Smooth muscle cell (in vitro differentiated cells): ENCODE measurements around the gene SIAE. TPM values are rescaled to one million over a fixed set of nuclear protein-coding genes. Genes with fewer than 3 reads are reported as not detected.

ENCODE experiments used
- DNase-seq: peaks from one replicate; lab custom pipeline; 2025; ENCODE audit not compliant: unreplicated experiment; lab: John Stamatoyannopoulos, UW
- H2AFZ ChIP-seq: fragments of 200-600 bp; sonication (generic); 2 replicates; pipeline ENCODE4 v1.6.0; 2016; ENCODE audit warnings: antibody characterized with exemption, low read depth, mild to moderate bottlenecking
- H3F3A ChIP-seq: fragments of 200-600 bp; sonication (generic); 2 replicates; pipeline ENCODE4 v1.6.0; 2017; ENCODE audit warnings: antibody characterized with exemption, low read depth
- H3K27ac ChIP-seq: fragments of 200-600 bp; sonication (generic); 2 replicates; pipeline ENCODE4 v1.5.1; 2016; ENCODE audit warnings: low read depth, mild to moderate bottlenecking
- H3K27me3 ChIP-seq: fragments of 200-600 bp; sonication (generic); 2 replicates; pipeline ENCODE4 v1.6.1; 2016; ENCODE audit warnings: low read depth, mild to moderate bottlenecking
- H3K36me3 ChIP-seq: fragments of 200-600 bp; sonication (generic); 2 replicates; pipeline ENCODE4 v1.5.1; 2016; ENCODE audit warnings: low read depth
- H3K4me1 ChIP-seq: fragments of 200-600 bp; sonication (generic); 2 replicates; pipeline ENCODE4 v1.5.1; 2016; ENCODE audit warnings: low read depth
- H3K4me2 ChIP-seq: fragments of 200-600 bp; sonication (generic); 2 replicates; pipeline ENCODE4 v1.6.0; 2016; ENCODE audit warnings: mild to moderate bottlenecking
- H3K4me3 ChIP-seq: fragments of 200-600 bp; sonication (generic); 2 replicates; pipeline ENCODE4 v1.5.1; 2016; ENCODE audit warnings: mild to moderate bottlenecking
- H3K79me2 ChIP-seq: fragments of 200-600 bp; sonication (generic); 2 replicates; pipeline ENCODE4 v1.6.0; 2016; ENCODE audit warnings: low read depth, mild to moderate bottlenecking
- H3K9ac ChIP-seq: fragments of 200-600 bp; sonication (generic); 2 replicates; pipeline ENCODE4 v1.6.0; 2016; ENCODE audit warnings: low read depth
- H3K9me3 ChIP-seq: fragments of 200-600 bp; sonication (generic); replicated peaks from 2 replicates; pipeline ENCODE4 v1.5.1; 2016; ENCODE audit warnings: low read depth
- H4K20me1 ChIP-seq: fragments of 200-600 bp; sonication (generic); 2 replicates; pipeline ENCODE4 v1.6.0; 2016; ENCODE audit warnings: low read depth
- WGBS: methylation state at CpG from one replicate; pipeline ENCODE4 v1.1.7; 2016; ENCODE audit warnings: low lambda C conversion rate; 5-methylcytosine and 5-hydroxymethylcytosine counted together
- polyA plus RNA-seq: library from polyadenylated mRNA; unstranded; fragments of >200 nt; fragmentation: Nextera tagmentation; extraction: Ambion mirVana; gene quantifications from 2 replicates; pipeline ENCODE4 v1.2.1, GENCODE V29; 2016
- total RNA-seq: library from RNA; depleted of rRNA; stranded (reverse); fragments of >200 nt; gene quantifications from 2 replicates; pipeline ENCODE4 v1.2.3, GENCODE V29; 2014
- TF ChIP-seq, protein P1 (sequence below): fragments of 200-600 bp; sonication (generic); IDR thresholded peaks from 2 replicates; pipeline ENCODE4 v1.5.1; 2017; ENCODE audit warnings: borderline replicate concordance, mild to moderate bottlenecking, antibody characterized with exemption; ENCODE audit not compliant: insufficient read depth, poor library complexity, severe bottlenecking

Gene SIAE
- total and polyA plus RNA-seq, 2 experiments from 2014 or later, result 11.5 to 12.5 TPM

DNA sequence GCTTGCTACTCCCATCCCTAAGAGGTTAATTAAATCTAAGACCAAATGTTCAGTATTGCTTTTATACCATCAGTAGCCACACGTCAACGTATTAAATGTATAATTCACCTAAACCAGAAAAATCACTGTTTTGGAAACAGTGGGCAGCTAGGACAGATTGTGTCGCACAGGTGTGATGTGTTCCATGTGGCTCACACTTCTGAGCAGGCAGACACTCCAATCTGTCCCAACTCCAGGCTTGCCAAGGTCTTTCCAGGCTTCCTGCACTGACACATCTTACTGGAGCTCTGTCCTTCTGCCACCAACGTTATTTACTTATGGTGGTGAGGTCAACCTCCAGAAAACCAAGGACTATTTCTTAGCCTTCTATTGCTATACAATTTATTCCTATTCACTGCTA, 11.4 kb downstream of the SIAE start:
- no peak overlapping the region for H3K4me3 ChIP-seq
- H3K27ac ChIP-seq, result no peak overlapping the region
- 90% methylated on average over 4 of the region's 4 CpGs for WGBS
- no peaks in the 10 kb centered on the region for H3K4me1 ChIP-seq
- H3F3A ChIP-seq, result no peaks in the 10 kb centered on the region
- H3K27me3 ChIP-seq, result no peaks in the 10 kb centered on the region
- H4K20me1 ChIP-seq, result no peaks in the 10 kb centered on the region
- no peaks in the 10 kb centered on the region for H3K36me3 ChIP-seq
- no peak for DNase-seq
- no peaks in the 10 kb centered on the region for H3K79me2 ChIP-seq
- no peak overlapping the region for H2AFZ ChIP-seq
- H3K9me3 ChIP-seq, result no peaks in the 10 kb centered on the region
- H3K9ac ChIP-seq, result no peak overlapping the region
- no peak overlapping the region for H3K4me2 ChIP-seq
- TF ChIP-seq, protein P1, sequence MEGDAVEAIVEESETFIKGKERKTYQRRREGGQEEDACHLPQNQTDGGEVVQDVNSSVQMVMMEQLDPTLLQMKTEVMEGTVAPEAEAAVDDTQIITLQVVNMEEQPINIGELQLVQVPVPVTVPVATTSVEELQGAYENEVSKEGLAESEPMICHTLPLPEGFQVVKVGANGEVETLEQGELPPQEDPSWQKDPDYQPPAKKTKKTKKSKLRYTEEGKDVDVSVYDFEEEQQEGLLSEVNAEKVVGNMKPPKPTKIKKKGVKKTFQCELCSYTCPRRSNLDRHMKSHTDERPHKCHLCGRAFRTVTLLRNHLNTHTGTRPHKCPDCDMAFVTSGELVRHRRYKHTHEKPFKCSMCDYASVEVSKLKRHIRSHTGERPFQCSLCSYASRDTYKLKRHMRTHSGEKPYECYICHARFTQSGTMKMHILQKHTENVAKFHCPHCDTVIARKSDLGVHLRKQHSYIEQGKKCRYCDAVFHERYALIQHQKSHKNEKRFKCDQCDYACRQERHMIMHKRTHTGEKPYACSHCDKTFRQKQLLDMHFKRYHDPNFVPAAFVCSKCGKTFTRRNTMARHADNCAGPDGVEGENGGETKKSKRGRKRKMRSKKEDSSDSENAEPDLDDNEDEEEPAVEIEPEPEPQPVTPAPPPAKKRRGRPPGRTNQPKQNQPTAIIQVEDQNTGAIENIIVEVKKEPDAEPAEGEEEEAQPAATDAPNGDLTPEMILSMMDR, result no peak

DNA sequence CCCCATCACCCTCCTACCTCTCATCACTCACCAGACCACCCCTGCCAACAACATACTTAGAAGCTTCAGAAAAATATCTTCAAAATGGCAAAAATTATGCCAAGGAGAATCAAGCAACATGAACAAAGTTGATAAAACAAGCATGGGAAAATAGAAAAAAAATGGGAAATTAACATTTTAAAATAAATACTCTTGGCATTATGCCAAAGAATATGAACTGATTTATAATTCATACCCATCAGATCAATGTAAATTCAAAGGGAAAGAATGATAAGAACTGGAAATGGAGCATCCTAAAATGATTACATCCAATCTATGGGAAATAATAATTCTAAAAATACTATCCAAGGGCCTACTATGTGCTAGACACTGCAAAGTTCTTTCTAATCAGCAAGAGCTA, 12.0 kb downstream of the SIAE start:
- H3K79me2 ChIP-seq, result no peaks in the 10 kb centered on the region
- no peaks in the 10 kb centered on the region for H3F3A ChIP-seq
- no peaks in the 10 kb centered on the region for H3K4me1 ChIP-seq
- no peaks in the 10 kb centered on the region for H4K20me1 ChIP-seq
- no peak for DNase-seq
- no peaks in the 10 kb centered on the region for H3K27me3 ChIP-seq
- no peak overlapping the region for H3K4me2 ChIP-seq
- no peak overlapping the region for H3K4me3 ChIP-seq
- H3K36me3 ChIP-seq, result no peaks in the 10 kb centered on the region
- no peak overlapping the region for H2AFZ ChIP-seq
- H3K9me3 ChIP-seq, result no peaks in the 10 kb centered on the region
- H3K27ac ChIP-seq, result no peak overlapping the region
- TF ChIP-seq, protein P1, result no peak
- no peak overlapping the region for H3K9ac ChIP-seq

DNA sequence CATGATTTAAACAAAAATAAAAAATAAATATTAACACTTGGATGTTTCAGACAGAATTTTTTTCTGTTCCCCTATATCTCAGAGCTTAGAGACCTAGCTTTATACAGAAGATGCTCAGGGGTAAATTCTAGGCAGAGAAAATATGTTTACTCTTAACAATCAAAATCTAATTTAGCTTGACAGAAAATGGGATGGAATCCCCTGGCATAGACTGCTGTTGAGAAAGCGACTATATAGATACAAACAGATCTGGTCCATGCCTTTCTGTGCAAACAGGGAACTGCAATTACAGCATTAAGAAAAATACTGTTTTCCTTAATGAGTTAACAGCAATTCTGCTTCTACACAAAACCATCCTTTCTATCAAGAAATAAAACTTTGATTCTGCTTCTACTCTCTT, 14.6 kb downstream of the SIAE start:
- 90% methylated on average over 1 of the region's 1 CpG for WGBS

DNA sequence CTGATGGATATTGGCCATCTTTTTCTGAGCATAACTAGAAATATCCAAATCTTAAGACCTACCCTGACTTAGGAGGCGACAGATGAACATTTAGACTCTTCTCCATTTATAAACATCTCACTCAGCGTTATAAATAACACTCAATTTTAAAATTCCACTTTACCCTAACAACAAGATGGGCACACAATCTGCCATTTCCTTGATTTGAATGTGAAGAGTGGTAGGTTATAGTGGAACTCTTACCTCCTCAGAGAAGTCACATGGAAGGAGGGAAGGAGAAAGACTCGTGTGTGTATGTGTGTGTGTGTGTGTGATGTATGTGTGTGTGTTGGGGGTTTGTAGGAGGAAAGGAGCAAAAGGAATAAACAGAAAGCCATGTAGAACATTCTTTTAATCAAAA, 15.0 kb downstream of the SIAE start:
- WGBS, result 89% methylated on average over 3 of the region's 3 CpGs
- H3K36me3 ChIP-seq, result no peaks in the 10 kb centered on the region
- H3F3A ChIP-seq, result no peaks in the 10 kb centered on the region
- TF ChIP-seq, protein P1, result no peak
- no peak overlapping the region for H2AFZ ChIP-seq
- H3K9ac ChIP-seq, result no peak overlapping the region
- DNase-seq, result no peak
- no peak overlapping the region for H3K4me3 ChIP-seq
- no peak overlapping the region for H3K27ac ChIP-seq
- no peak overlapping the region for H3K4me2 ChIP-seq
- no peaks in the 10 kb centered on the region for H3K27me3 ChIP-seq
- peaks cover 5% of the 10 kb centered on the region for H3K4me1 ChIP-seq
- H4K20me1 ChIP-seq, result no peaks in the 10 kb centered on the region
- H3K9me3 ChIP-seq, result no peaks in the 10 kb centered on the region
- no peaks in the 10 kb centered on the region for H3K79me2 ChIP-seq

More for the DNA sequence above, 14.6 kb downstream of the SIAE start:
- H3K36me3 ChIP-seq, result no peaks in the 10 kb centered on the region
- no peak for DNase-seq
- H2AFZ ChIP-seq, result no peak overlapping the region
- H4K20me1 ChIP-seq, result no peaks in the 10 kb centered on the region
- no peak overlapping the region for H3K4me3 ChIP-seq
- TF ChIP-seq, protein P1, result no peak
- H3K9me3 ChIP-seq, result no peaks in the 10 kb centered on the region
- peaks cover 5% of the 10 kb centered on the region for H3K4me1 ChIP-seq
- H3K79me2 ChIP-seq, result no peaks in the 10 kb centered on the region
- no peaks in the 10 kb centered on the region for H3K27me3 ChIP-seq
- H3K9ac ChIP-seq, result no peak overlapping the region
- H3K27ac ChIP-seq, result no peak overlapping the region
- H3K4me2 ChIP-seq, result no peak overlapping the region
- H3F3A ChIP-seq, result no peaks in the 10 kb centered on the region
